Transverse colon (tissue), 4 donors: ENCODE measurements around the gene CECR2. TPM values are rescaled to one million over a fixed set of nuclear protein-coding genes. Genes with fewer than 3 reads are reported as not detected.

Experiments
- DNase-seq: peaks from one replicate; pipeline ENCODE4 v3.0.0-alpha.2; 2019
- H3K27ac ChIP-seq, 4 donors: fragments of 200-600 bp; sonication (generic); 2 replicates each; pipeline ENCODE4 v1.5.1; 2016 to 2018; ENCODE audit warnings: inconsistent platforms in 4 of 4
- H3K27me3 ChIP-seq: fragments of 200-600 bp; sonication (generic); 2 replicates; pipeline ENCODE4 v1.5.1; 2017; ENCODE audit warnings: inconsistent platforms
- H3K36me3 ChIP-seq, 4 donors: fragments of 200-600 bp; sonication (generic); 2 replicates each; pipeline ENCODE4 v1.5.1; 2017 to 2019; ENCODE audit warnings: inconsistent platforms in 4 of 4
- H3K4me1 ChIP-seq, 4 donors: fragments of 200-600 bp; sonication (generic); 2 replicates each; pipeline ENCODE4 v1.5.1; 2017 to 2020; ENCODE audit warnings: inconsistent platforms in 4 of 4
- H3K4me3 ChIP-seq, 4 donors: fragments of 200-600 bp; sonication (generic); 1 replicate in 1 of 4; 2 replicates in 3 of 4; pipeline versions ENCODE4 v1.5.1 to v1.6.1; 2017 to 2019; ENCODE audit warnings: inconsistent platforms in 4 of 4
- H3K9me3 ChIP-seq, 2 donors: fragments of 200-600 bp; sonication (generic); 2 replicates each; pipeline ENCODE4 v1.5.1; 2017 to 2019; ENCODE audit warnings: inconsistent platforms in 2 of 2
- EP300 ChIP-seq: sonication (generic); formaldehyde crosslinking; IDR thresholded peaks from one replicate; pipeline ENCODE4 v1.6.1; 2017; ENCODE audit warnings: antibody characterized with exemption, low read depth
- POLR2A ChIP-seq: fragments of 450-650 bp; IDR thresholded peaks from one replicate; pipeline ENCODE4 v1.6.1; 2016; ENCODE audit warnings: antibody characterized with exemption, mild to moderate bottlenecking, moderate library complexity
- POLR2AphosphoS5 ChIP-seq, 3 donors: sonication (generic); formaldehyde crosslinking; IDR thresholded peaks; one replicate each; pipeline ENCODE4 v1.6.1; 2016; ENCODE audit warnings: antibody characterized with exemption in 3 of 3
- WGBS, 2 donors: methylation state at CpG; one replicate each; pipeline ENCODE4 v1.1.5; 2018; ENCODE audit warnings: low coverage in 1 of 2; 5-methylcytosine and 5-hydroxymethylcytosine counted together
- in situ Hi-C, 4 donors: fragments of 200-750 bp; cut with MboI; loops; one replicate each; pipeline versions ENCODE4 v1.15.0 to v1.15.1; 2017; ENCODE audit warnings: low sequenced_read_pairs in 3 of 4, low pct_ligation_motif_present in 1 of 4, low pct_unique_long_range_greater_than_20kb in 1 of 4
- intact Hi-C: fragments of 100-400 bp; cut with DNase I; formaldehyde crosslinking; loops from one replicate; pipeline ENCODE4 v1.15.1; 2023; ENCODE audit warnings: low total_unique reads
- total RNA-seq, 4 donors: library from RNA; depleted of rRNA; stranded (reverse); fragments of >200 nt; gene quantifications; one replicate each; pipeline ENCODE4 v1.1.0, GENCODE V29; 2016
- TF ChIP-seq, protein P1 (sequence below), 5 experiments: fragments of 200-600 bp in 3 of 5; fragments of 450-650 bp in 2 of 5; sonication (generic) in 3 of 5; IDR thresholded peaks; 1 replicate in 2 of 5; 2 replicates in 3 of 5; pipeline ENCODE4 v1.5.1; 2016 to 2017; ENCODE audit warnings: antibody characterized with exemption in 5 of 5, inconsistent platforms in 3 of 5, mild to moderate bottlenecking in 2 of 5, moderate library complexity in 1 of 5

CECR2 gene
- total RNA-seq, 4 donors from 2014 or later: 0.14 to 0.64 (median 0.60) TPM; not detected in 1

DNA sequence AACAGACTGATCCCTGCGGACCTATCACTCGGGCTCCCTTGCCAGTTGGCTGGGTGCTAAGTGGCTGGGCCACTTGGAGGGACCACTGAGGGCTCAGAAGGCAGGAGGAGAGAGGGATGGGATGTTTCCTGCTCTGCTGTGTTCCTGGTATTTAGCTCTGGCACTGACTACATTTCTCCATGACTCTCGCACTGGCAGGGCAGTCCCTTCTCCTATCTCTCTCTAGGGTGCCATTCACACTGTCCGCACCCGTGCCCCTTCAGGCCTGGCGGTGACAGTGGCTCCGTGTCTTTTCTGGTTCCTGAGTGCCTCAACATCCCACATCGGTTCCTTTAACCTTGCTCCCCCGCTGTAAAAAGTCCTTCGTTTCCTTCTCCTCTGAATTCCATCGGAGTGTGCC is 31.6 kb upstream of the CECR2 start:
- no peak overlapping the region for H3K27ac ChIP-seq
- no peak for DNase-seq
- in situ Hi-C loops (loop anchor here in 1 of 4 donors (25.0 kb wide), 1 partner anchor 100 kb away; no protein-coding TSS in a partner anchor), intact Hi-C loops (no loop called here)
- no peaks in the 10 kb centered on the region for H3K36me3 ChIP-seq
- H3K9me3 ChIP-seq: no peaks in the 10 kb centered on the region
- H3K27me3 ChIP-seq: no peaks in the 10 kb centered on the region
- TF ChIP-seq EP300 (no peak), POLR2AphosphoS5 (IDR thresholded peaks at IDR 0.05) (no peak), POLR2A (no peak)
- TF ChIP-seq, protein P1, sequence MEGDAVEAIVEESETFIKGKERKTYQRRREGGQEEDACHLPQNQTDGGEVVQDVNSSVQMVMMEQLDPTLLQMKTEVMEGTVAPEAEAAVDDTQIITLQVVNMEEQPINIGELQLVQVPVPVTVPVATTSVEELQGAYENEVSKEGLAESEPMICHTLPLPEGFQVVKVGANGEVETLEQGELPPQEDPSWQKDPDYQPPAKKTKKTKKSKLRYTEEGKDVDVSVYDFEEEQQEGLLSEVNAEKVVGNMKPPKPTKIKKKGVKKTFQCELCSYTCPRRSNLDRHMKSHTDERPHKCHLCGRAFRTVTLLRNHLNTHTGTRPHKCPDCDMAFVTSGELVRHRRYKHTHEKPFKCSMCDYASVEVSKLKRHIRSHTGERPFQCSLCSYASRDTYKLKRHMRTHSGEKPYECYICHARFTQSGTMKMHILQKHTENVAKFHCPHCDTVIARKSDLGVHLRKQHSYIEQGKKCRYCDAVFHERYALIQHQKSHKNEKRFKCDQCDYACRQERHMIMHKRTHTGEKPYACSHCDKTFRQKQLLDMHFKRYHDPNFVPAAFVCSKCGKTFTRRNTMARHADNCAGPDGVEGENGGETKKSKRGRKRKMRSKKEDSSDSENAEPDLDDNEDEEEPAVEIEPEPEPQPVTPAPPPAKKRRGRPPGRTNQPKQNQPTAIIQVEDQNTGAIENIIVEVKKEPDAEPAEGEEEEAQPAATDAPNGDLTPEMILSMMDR (IDR thresholded peaks at IDR 0.05): no peak
- no peaks in the 10 kb centered on the region for H3K4me1 ChIP-seq
- 80 to 87% methylated on average over 11 of the region's 11 CpGs for WGBS, 2 donors
- H3K4me3 ChIP-seq: no peak overlapping the region

DNA sequence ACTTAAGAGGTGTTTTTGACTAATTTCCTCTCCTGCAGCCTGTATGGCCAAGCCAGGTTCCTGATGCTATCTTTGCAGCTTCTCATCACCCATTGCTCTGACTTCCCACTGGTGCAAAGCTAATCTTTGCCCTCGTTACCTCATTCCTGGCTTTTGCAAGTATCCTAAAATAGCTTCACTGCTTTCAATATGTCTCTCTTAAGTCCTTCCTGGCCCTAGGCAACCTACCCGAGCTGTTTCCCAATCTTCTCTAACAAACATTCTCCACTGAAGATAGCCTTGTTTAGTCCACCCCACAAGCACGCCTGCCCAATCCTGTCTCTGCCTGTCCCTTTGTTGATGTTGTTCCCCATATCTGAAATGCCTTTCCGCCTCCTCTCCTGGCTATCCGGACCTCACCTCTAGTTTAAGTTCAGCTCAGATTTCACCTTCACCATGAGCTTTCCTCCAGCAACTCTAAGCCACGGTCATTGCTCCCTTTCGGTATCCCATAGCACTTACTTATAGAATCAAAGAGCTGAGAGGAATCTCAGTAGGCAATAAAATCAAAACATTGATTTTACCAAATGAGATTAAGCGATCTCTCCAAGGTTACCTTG is 30.1 kb upstream of the CECR2 start:
- DNase-seq: no peak
- intact Hi-C loops: no loop called here
- no peak overlapping the region for H3K27ac ChIP-seq
- H3K36me3 ChIP-seq: no peaks in the 10 kb centered on the region
- 81% methylated on average over 8 of the region's 8 CpGs for WGBS, 2 donors
- no peak overlapping the region for H3K4me3 ChIP-seq
- no peaks in the 10 kb centered on the region for H3K9me3 ChIP-seq
- H3K27me3 ChIP-seq: no peaks in the 10 kb centered on the region
- in situ Hi-C loops: loop anchor here in 1 of 4 donors (25.0 kb wide), 1 partner anchor 102 kb away; no protein-coding TSS in a partner anchor
- TF ChIP-seq EP300 (no peak), POLR2AphosphoS5 (IDR thresholded peaks at IDR 0.05) (no peak), POLR2A (no peak)
- TF ChIP-seq, protein P1 (IDR thresholded peaks at IDR 0.05): no peak
- no peaks in the 10 kb centered on the region for H3K4me1 ChIP-seq

DNA sequence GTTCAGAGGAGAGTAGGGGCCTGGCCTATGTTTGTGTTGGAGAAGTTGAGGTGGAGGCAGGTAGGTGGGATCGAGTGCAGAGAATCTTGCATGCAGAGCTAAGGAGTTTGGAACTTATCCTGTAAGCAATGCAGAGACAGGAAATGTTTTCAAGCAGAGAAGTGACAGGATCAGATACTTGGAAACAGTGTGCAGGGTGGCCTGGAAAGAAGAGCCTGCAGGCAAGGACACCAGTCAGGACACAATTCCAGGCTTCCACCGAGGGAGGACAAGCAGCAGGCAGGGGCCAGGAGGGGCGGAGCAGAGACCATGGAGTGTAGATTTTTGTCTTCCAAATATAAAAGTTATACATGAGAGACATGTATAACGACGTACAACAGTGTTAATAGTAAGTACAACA is 26.9 kb upstream of the CECR2 start:
- no peak for DNase-seq
- Histone ChIP-seq H3K4me3 (no peak overlapping the region), H3K36me3 (no peaks in the 10 kb centered on the region), H3K27me3 (no peaks in the 10 kb centered on the region), H3K4me1 (no peaks in the 10 kb centered on the region), H3K27ac (no peak overlapping the region), H3K9me3 (no peaks in the 10 kb centered on the region)
- in situ Hi-C loops (loop anchor here in 1 of 4 donors (25.0 kb wide), 1 partner anchor 105 kb away; no protein-coding TSS in a partner anchor), intact Hi-C loops (no loop called here)
- 66 to 80% methylated on average over 5 of the region's 5 CpGs for WGBS, 2 donors
- no peak for TF ChIP-seq POLR2AphosphoS5 (IDR thresholded peaks at IDR 0.05)
- TF ChIP-seq, protein P1 (IDR thresholded peaks at IDR 0.05): no peak
- TF ChIP-seq POLR2A: no peak
- TF ChIP-seq EP300: no peak

DNA sequence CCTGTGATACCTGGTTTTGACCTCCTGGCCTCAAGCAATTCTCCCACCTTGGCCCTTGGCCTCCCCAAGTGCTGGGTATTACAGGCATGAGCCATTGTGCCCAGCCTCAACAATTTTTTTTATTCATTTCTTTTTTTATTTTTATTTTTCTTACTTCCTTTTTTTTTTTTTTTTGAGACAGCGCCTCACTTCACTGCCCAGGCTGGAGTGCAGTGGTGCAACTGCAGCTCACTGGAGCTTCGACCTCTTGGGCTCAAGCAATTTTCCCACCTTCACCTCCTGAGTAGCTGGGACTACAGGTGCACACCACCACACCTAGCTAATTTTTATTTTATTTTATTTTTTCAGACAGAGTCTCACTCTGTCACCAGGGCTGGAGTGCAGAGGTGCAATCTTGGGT is 25.5 kb upstream of the CECR2 start:
- Histone ChIP-seq H3K4me1 (no peaks in the 10 kb centered on the region), H3K36me3 (no peaks in the 10 kb centered on the region), H3K9me3 (no peaks in the 10 kb centered on the region), H3K27me3 (no peaks in the 10 kb centered on the region), H3K27ac (no peak overlapping the region), H3K4me3 (no peak overlapping the region)
- WGBS, 2 donors: 72 to 100% methylated on average over 2 of the region's 2 CpGs
- in situ Hi-C loops (loop anchor here in 1 of 4 donors (25.0 kb wide), 1 partner anchor 106 kb away; no protein-coding TSS in a partner anchor), intact Hi-C loops (no loop called here)
- TF ChIP-seq, protein P1 (IDR thresholded peaks at IDR 0.05): no peak
- no peak for TF ChIP-seq EP300
- TF ChIP-seq POLR2A: no peak
- no peak for TF ChIP-seq POLR2AphosphoS5 (IDR thresholded peaks at IDR 0.05)
- no peak for DNase-seq
